Astrocyte (in vitro differentiated cells and primary cell): ENCODE data around the gene FABP2. TPM values are rescaled to one million over a fixed set of nuclear protein-coding genes. Genes with fewer than 3 reads are reported as not detected.
"Not testable (repeated sequence)": the region's sequence is repeated elsewhere in the genome, so short reads cannot be mapped to it uniquely, and the experiment has no call there.

Experiments
- DNase-seq: peaks from one replicate; pipeline ENCODE4 v3.0.0-alpha.2; 2010; ENCODE audit warnings: low read depth
- FAIRE-seq: peaks from 2 replicates; lab custom pipeline; 2011; peaks lifted over from hg19 to GRCh38; lab: Jason Lieb, UNC
- H2AFZ ChIP-seq: 2 replicates; pipeline ENCODE4 v1.6.0; 2012; ENCODE audit warnings: low read depth, low read length, inconsistent platforms
- H3K27ac ChIP-seq: 2 replicates; pipeline ENCODE4 v1.5.1; 2011; ENCODE audit warnings: low read depth, low read length, inconsistent platforms
- H3K27me3 ChIP-seq: 2 replicates; pipeline ENCODE4 v1.6.0; 2011; ENCODE audit warnings: low read length, inconsistent platforms; ENCODE audit not compliant: insufficient read depth
- H3K36me3 ChIP-seq: 2 replicates; pipeline ENCODE4 v1.5.1; 2011; ENCODE audit warnings: low read length, inconsistent platforms; ENCODE audit not compliant: insufficient read depth
- H3K4me1 ChIP-seq: 2 replicates; pipeline ENCODE4 v1.5.1; 2011; ENCODE audit warnings: low read length, inconsistent platforms; ENCODE audit not compliant: insufficient read depth
- H3K4me2 ChIP-seq: 2 replicates; pipeline ENCODE4 v1.6.0; 2012; ENCODE audit warnings: low read length, inconsistent platforms
- H3K4me3 ChIP-seq: 2 replicates; pipeline ENCODE4 v1.5.1; 2011; ENCODE audit warnings: low read depth, mild to moderate bottlenecking, low read length, inconsistent platforms; ENCODE audit not compliant: insufficient read depth
- H3K79me2 ChIP-seq: 2 replicates; pipeline ENCODE4 v1.6.0; 2012; ENCODE audit warnings: mild to moderate bottlenecking, low read length, inconsistent platforms; ENCODE audit not compliant: insufficient read depth
- H3K9ac ChIP-seq: 2 replicates; pipeline ENCODE4 v1.6.0; 2012; ENCODE audit warnings: mild to moderate bottlenecking, low read length, inconsistent platforms
- H3K9me3 ChIP-seq: 2 replicates; pipeline ENCODE4 v1.5.1; 2012; ENCODE audit warnings: low read depth, mild to moderate bottlenecking, low read length, inconsistent platforms; ENCODE audit not compliant: insufficient read depth
- H4K20me1 ChIP-seq: 2 replicates; pipeline ENCODE4 v1.6.0; 2012; ENCODE audit warnings: low read length, inconsistent platforms; ENCODE audit not compliant: insufficient read depth
- H3K27ac Mint-ChIP-seq: one replicate; pipeline ENCODE4 v1.8.0; 2021; ENCODE audit warnings: mild to moderate bottlenecking, mixed read lengths; ENCODE audit not compliant: unreplicated experiment
- H3K27me3 Mint-ChIP-seq: one replicate; pipeline ENCODE4 v1.8.0; 2021; ENCODE audit warnings: low read depth, mixed read lengths; ENCODE audit not compliant: unreplicated experiment
- H3K36me3 Mint-ChIP-seq: one replicate; pipeline ENCODE4 v1.8.0; 2021; ENCODE audit warnings: low read depth, mixed read lengths; ENCODE audit not compliant: unreplicated experiment
- H3K4me1 Mint-ChIP-seq: one replicate; pipeline ENCODE4 v1.8.0; 2021; ENCODE audit warnings: low read depth, mixed read lengths; ENCODE audit not compliant: unreplicated experiment
- H3K4me3 Mint-ChIP-seq: one replicate; pipeline ENCODE4 v1.8.0; 2021; ENCODE audit warnings: mild to moderate bottlenecking, moderate library complexity, mixed read lengths; ENCODE audit not compliant: unreplicated experiment
- H3K9me3 Mint-ChIP-seq: one replicate; pipeline ENCODE4 v1.8.0; 2021; ENCODE audit warnings: mild to moderate bottlenecking, mixed read lengths; ENCODE audit not compliant: unreplicated experiment
- CTCF ChIP-seq: IDR thresholded peaks from 2 replicates; pipeline ENCODE4 v1.5.1; 2011; ENCODE audit warnings: low read depth, mild to moderate bottlenecking, inconsistent platforms, low read length, moderate library complexity; ENCODE audit not compliant: insufficient read depth
- EZH2 ChIP-seq: IDR thresholded peaks from 2 replicates; pipeline ENCODE4 v1.6.1; 2012; ENCODE audit warnings: mild to moderate bottlenecking, low read length, inconsistent platforms; ENCODE audit not compliant: insufficient read depth
- total RNA-seq: library from RNA; stranded (reverse); gene quantifications from 2 replicates; pipeline ENCODE4 v1.2.1, GENCODE V29; 2021

Gene FABP2
- total RNA-seq, 1 donor from 2014 or later: not detected

- not testable (repeated sequence) for H4K20me1 ChIP-seq, H3K4me3 ChIP-seq, H3K4me1 ChIP-seq, H3K27me3 ChIP-seq, H3K4me3 Mint-ChIP-seq, H3K9me3 Mint-ChIP-seq, H3K4me1 Mint-ChIP-seq, H3K4me2 ChIP-seq, H3K9ac ChIP-seq, FAIRE-seq, H3K27me3 Mint-ChIP-seq, H3K79me2 ChIP-seq, H3K36me3 ChIP-seq, H2AFZ ChIP-seq, H3K27ac ChIP-seq, H3K36me3 Mint-ChIP-seq, H3K27ac Mint-ChIP-seq, DNase-seq, H3K9me3 ChIP-seq
Measured at GRCh38 chr4:119348169-119348568, 26.2 kb upstream of the FABP2 start.

- not testable (repeated sequence) for H3K27me3 ChIP-seq, H3K36me3 Mint-ChIP-seq, H4K20me1 ChIP-seq, FAIRE-seq, H3K27me3 Mint-ChIP-seq, H3K9ac ChIP-seq, H3K79me2 ChIP-seq, H3K4me3 ChIP-seq, H3K27ac Mint-ChIP-seq, H3K4me3 Mint-ChIP-seq, H3K4me1 Mint-ChIP-seq, H3K9me3 Mint-ChIP-seq, H2AFZ ChIP-seq, DNase-seq, H3K4me1 ChIP-seq, H3K27ac ChIP-seq, H3K36me3 ChIP-seq, H3K9me3 ChIP-seq, H3K4me2 ChIP-seq
Measured at GRCh38 chr4:119343293-119343692, 21.4 kb upstream of the FABP2 start.

- not testable (repeated sequence) for H2AFZ ChIP-seq, H3K27me3 Mint-ChIP-seq, H3K27ac ChIP-seq, H3K36me3 Mint-ChIP-seq, H3K4me3 ChIP-seq, FAIRE-seq, H4K20me1 ChIP-seq, H3K27me3 ChIP-seq, H3K4me2 ChIP-seq, H3K9me3 ChIP-seq, DNase-seq, H3K9ac ChIP-seq, H3K27ac Mint-ChIP-seq, H3K4me3 Mint-ChIP-seq, H3K4me1 Mint-ChIP-seq, H3K9me3 Mint-ChIP-seq, H3K36me3 ChIP-seq, H3K4me1 ChIP-seq, H3K79me2 ChIP-seq
Measured at GRCh38 chr4:119339895-119340294, 18.0 kb upstream of the FABP2 start.

GRCh38 chr4:119337010-119337409 lies 15.1 kb upstream of the FABP2 start:
- H3K4me1 Mint-ChIP-seq: no peaks in the 10 kb centered on the region
- H3K9ac ChIP-seq: no peak overlapping the region
- no peak overlapping the region for H3K4me3 Mint-ChIP-seq
- no peak overlapping the region for H3K4me2 ChIP-seq
- no peaks in the 10 kb centered on the region for H4K20me1 ChIP-seq
- H3K27ac Mint-ChIP-seq: no peak overlapping the region
- no peak overlapping the region for H3K27ac ChIP-seq
- H3K36me3 Mint-ChIP-seq: no peaks in the 10 kb centered on the region
- H3K9me3 ChIP-seq: no peaks in the 10 kb centered on the region
- H3K27me3 Mint-ChIP-seq: no peaks in the 10 kb centered on the region
- H3K79me2 ChIP-seq: no peaks in the 10 kb centered on the region
- no peaks in the 10 kb centered on the region for H3K9me3 Mint-ChIP-seq
- H3K4me3 ChIP-seq: no peak overlapping the region
- no peak overlapping the region for H2AFZ ChIP-seq
- no peaks in the 10 kb centered on the region for H3K4me1 ChIP-seq
- H3K27me3 ChIP-seq: no peaks in the 10 kb centered on the region
- TF ChIP-seq CTCF: no peak
- TF ChIP-seq EZH2: no peak
- no peaks in the 10 kb centered on the region for H3K36me3 ChIP-seq
- DNase-seq (no peak), FAIRE-seq (no peak)

- not testable (repeated sequence) for H3K4me3 ChIP-seq, H3K79me2 ChIP-seq, H4K20me1 ChIP-seq, H3K27ac Mint-ChIP-seq, H3K9me3 ChIP-seq, FAIRE-seq, H3K4me2 ChIP-seq, H3K27me3 ChIP-seq, H3K36me3 ChIP-seq, H3K4me1 ChIP-seq, H3K9me3 Mint-ChIP-seq, H3K27ac ChIP-seq, H3K27me3 Mint-ChIP-seq, H3K4me1 Mint-ChIP-seq, H2AFZ ChIP-seq, DNase-seq, H3K4me3 Mint-ChIP-seq, H3K36me3 Mint-ChIP-seq, H3K9ac ChIP-seq
Measured at GRCh38 chr4:119336332-119336979, 14.5 kb upstream of the FABP2 start.
